HG02571 (cell line): Measurements from ENCODE around the gene CLIC3.
"Not testable (repeated sequence)": the region's sequence is repeated elsewhere in the genome, so short reads cannot be mapped to it uniquely, and the experiment has no call there.

Experiments
- ATAC-seq: cut with Tn5 transposase; IDR thresholded peaks from one replicate; pipeline ENCODE4 v1.9.1; 2021; ENCODE audit warnings: mild to moderate bottlenecking, moderate library complexity; ENCODE audit not compliant: unreplicated experiment

Gene CLIC3, protein sequence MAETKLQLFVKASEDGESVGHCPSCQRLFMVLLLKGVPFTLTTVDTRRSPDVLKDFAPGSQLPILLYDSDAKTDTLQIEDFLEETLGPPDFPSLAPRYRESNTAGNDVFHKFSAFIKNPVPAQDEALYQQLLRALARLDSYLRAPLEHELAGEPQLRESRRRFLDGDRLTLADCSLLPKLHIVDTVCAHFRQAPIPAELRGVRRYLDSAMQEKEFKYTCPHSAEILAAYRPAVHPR

GRCh38 chr9:136996361-136997292 lies at the start of gene CLIC3:
Gene CLIC3 (minus strand): TSS chr9:136996568. CDS start chr9:136996543, 25 bp downstream.
- no peak for ATAC-seq

GRCh38 chr9:137045294-137046087 lies 49.1 kb upstream of the CLIC3 start:
- ATAC-seq: no peak

DNA sequence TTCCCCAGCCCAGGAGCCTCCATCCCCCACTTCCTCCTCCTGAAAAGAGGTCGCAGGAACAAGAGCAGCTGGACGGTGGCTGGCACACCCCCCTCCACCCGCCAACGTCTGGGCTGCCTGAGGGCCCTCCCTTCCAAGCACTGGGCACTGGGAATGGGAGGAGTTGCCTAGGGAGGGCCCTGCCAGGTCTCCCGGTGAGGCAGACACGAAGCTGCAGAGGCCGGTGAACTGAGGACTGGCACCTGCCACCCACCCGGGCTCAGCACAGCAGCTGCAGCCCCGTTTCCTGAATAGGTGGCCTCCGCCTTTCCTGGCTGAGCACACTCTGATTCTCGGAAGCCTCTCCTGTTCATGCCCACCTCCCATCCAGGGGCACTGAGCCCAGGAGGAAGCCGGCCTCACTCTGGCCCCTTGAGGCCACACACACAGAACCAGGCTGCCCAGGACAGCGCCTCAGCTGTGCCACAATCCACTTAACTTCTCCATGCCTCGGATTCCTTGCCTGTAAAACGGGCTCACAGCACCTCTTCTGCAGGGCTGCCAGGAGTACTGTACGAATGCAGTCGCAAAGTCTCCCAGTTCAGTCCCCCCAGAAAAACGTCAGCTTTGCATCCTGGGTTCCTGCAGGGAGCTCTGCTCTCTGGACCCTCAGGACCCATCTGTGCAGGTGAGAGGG lies 48.3 kb upstream of the CLIC3 start:
- ATAC-seq: no peak

- no peak for ATAC-seq
Measured at GRCh38 chr9:137044037-137044436, 47.7 kb upstream of the CLIC3 start.

DNA sequence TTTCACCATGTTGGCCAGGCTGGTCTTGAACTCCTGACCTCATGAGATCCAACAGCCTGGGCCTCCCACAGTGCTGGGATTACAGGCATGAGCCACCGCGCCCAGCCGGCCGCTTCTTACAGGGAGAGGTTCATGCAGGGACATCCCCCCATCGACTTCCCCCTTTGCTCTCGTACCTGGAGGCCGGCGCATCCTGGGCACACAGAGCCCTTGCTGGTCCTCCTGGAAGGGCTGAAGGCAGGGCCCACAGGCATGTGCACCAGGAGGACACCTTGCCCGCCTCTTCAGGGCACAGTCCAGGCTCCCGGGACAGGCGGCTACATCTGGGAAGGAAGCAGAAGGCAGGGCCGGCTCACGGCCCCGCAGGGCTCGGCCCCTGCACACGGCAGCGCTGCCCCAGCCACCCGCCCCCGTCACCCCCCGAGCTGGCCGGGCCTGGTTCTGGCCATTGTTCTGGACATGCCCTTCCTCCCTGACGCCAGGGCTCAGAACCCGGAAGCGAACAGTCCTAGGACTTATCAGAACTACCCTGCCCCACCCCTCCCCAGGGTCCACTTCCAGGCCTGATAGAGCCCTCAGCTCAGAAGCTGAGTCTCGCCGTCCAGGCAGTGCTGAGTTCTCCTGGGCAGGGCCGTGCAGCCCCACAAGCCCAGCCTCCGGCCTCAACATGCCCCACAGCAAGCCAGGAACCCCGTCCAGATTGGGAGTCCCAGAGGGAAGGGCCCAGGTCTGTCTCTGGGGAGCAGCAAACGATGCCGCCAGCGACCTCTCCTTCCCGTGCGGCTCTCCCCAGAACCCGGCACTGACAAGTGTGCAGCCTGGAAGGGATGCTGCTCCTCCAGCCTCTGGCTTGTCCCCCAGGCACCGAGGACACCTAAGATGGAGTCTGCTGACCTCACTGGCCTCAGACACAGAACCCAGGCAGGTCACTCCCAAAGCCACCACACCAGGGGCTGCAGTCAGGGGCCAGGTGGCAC lies 46.7 kb upstream of the CLIC3 start:
- ATAC-seq: no peak

- no peak for ATAC-seq
Measured at GRCh38 chr9:137041124-137041523, 44.8 kb upstream of the CLIC3 start.

DNA sequence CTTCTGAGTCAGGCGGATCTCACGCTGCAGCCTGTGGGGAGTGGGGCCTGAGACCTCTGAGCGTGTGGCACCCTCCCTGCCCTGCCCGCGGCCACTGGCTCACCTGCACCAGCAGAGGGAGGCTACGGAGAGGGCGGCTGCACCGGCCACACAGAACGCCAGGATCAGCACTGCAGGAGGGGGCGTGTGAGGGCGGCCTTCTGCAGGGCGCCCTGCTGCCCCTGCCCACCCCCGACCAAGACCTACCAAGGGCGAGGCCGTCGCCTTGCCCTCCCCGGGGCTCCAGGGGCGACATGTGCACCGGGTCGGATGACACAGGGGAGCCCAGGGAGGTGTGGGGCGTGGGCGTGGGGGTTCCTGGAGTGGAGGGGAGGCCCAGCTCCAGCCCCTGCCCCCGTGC lies 44.2 kb upstream of the CLIC3 start:
- no peak for ATAC-seq

DNA sequence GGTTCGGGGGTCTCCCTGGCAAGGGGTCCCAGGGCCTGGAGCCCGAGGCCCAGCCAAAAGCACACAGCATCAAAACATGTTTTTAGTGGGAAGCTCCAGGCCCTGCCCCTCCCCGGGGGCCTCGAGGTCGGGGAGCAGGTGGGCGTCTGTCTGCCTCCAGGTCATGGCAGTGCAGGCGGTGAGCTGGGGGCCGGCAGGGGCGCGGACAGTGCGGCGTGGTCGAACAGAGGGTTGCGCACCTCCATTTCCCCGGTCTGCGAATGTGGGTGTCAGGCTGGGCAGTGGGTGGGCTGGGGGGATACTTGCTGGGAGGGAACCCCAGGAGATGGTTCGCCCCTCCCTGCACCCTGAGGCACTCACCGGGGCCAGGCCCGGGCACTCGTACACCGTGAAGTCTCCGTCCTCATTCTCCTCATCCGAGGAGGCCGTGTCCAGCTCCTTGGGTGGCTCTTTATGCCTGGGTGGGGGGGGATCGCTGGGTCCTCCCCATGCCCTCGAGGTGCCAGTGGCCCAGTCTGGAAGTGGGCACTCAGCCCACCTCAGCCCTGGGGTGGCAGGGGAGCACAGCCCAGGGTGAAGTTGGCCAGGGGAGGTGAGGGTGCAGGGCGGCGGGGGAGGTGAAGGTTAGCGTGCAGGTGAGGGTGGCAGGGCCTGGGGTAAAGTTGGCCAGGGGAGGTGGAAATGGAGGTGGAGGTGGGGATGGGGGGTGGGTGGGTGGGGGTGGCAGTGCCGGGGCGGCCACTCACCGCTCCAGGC lies 43.4 kb upstream of the CLIC3 start:
- no peak for ATAC-seq

DNA sequence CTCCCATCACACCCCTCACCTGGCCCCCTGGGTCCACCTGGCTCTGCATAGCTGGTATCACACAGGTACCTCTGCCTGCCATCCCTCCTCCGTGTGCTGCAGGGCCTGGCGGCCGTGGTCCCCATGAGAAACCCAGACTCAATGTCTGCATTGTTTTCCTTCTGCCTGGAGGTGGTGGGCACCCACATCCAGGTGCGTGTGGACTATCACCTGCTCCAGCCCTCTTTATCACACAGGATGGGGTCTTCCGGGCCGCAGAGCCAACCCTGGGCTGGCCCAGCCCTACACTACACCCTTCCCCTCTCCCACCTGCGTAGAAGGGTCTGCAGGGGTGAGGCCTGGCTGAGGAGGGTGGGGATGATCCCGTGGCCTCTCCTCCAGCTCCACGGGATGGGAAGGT lies 42.5 kb upstream of the CLIC3 start:
- no peak for ATAC-seq

DNA sequence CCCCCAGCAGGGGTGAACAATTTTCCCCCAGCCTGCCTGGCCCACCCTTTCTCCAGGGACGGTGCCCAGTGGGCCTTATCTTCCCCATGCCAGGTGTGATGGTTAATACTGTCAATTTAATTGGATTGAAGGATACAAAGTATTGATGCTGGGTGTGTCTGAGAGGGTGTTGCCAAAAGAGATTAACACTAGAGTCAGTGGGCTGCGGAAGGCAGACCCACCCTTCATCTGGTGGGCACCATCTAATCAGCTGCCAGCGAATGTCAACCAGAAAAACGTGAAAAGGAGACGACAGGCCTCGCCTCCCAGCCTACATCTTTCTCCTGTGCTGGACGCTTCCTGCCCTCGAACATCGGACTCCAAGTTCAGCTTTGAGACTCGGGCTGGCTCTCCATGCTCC lies 41.1 kb upstream of the CLIC3 start:
- ATAC-seq: no peak

- ATAC-seq: no peak
Measured at GRCh38 chr9:137037035-137037434, 40.7 kb upstream of the CLIC3 start.

GRCh38 chr9:137035937-137036336 lies 39.6 kb upstream of the CLIC3 start:
- ATAC-seq: no peak

DNA sequence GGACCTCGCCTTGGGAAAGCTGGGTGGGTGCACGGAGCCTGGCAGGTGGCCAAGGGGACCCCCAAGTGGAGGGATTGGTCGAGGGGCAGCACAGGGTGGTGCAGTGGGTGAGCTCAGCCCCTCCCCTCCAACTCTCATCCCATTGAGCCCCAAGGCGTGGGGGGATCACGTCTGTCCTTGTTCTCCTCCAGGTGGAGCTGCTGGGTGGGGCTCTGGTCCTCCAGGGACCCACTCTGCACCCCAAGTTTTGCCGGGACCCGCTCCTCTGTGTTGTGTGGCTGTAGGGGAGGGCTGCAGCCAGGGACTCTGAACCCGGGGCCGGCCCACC lies 39.1 kb upstream of the CLIC3 start:
- no peak for ATAC-seq

GRCh38 chr9:137034709-137035506 lies 38.5 kb upstream of the CLIC3 start:
- ATAC-seq: peak; percentile 46

- ATAC-seq: no peak
Measured at GRCh38 chr9:137034039-137034708, 37.8 kb upstream of the CLIC3 start.

GRCh38 chr9:137033481-137033880 lies 37.1 kb upstream of the CLIC3 start:
- ATAC-seq: not testable (repeated sequence)

DNA sequence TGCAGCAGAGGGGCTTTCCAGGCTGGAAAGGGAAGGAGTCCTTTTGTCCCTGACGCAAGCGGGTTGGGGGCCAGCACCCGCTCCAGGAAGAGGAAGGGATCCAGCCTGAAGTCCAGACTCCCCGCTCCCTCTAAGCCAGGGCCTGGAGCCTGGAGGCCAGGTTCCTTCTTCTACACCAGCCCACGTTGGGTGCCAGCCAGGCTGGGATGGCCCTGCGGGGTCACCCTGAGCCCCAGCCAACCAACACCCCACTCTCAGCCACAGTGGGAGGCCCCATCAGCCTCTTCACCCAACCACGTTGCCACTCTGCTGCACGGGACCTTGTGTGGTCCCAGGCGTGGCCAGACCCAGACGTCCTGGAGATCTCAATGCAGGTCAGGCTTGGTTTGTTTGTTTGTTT lies 36.5 kb upstream of the CLIC3 start:
- no peak for ATAC-seq
